NCI-H446 (cell line): ENCODE measurements around the gene GPS1.
"Not testable (repeated sequence)": the region's sequence is repeated elsewhere in the genome, so short reads cannot be mapped to it uniquely, and the experiment has no call there.

Experiments
- DNase-seq, 2 experiments: peaks; one replicate each; lab custom pipeline; 2025; lab: John Stamatoyannopoulos, UW

GPS1 gene

DNA sequence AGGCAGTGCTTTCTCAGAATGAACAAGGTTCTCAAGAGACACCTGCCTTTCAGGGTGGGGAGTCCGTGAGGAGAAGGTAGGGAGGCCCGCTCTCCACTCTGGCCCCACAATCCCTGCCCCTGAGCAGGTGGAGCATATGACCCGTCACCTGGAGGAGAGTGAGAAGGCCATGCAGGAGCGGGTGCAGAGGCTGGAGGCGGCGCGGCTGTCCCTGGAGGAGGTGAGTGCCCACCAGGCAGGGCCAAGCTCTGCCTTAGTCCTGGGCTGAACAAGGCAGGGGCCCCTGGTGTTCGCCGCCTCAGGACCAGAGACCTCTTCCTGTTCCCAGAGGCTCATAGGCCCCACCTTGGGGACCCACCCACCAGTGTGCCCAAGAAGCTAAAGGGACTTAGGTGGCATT is 22.7 kb upstream of the GPS1 start:
- no peak for DNase-seq

GRCh38 chr17:82029391-82029790 is 22.3 kb upstream of the GPS1 start:
- peak; percentile 38 to 93 for DNase-seq

DNA sequence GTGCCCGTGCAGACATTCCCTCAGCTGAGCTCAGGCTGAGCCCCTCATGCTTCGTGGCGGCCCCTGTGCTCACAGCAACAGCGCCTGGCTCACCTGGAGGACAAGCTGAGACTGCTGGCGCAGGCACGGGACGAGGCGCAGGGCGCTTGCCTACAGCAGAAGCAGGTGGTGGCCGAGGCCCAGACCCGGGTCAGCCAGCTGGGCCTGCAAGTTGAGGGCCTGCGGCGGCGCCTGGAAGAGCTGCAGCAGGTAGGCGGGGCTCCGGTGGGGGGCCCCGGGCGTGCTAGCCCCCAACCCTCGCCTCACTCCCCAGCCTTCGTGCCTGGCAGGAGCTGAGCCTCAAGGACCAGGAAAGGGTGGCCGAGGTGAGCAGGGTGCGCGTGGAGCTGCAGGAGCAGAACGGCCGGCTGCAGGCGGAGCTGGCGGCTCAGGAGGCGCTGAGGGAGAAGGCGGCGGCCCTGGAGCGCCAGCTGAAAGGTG is 21.7 kb upstream of the GPS1 start:
- DNase-seq, result no peak

GRCh38 chr17:82030470-82031302 is 21.0 kb upstream of the GPS1 start:
- peak; percentile 47 to 87 for DNase-seq

GRCh38 chr17:82031303-82031884 is 20.3 kb upstream of the GPS1 start, which contains the start of gene RAC3:
RAC3 (plus strand) TSS chr17:82031678; CDS start chr17:82031762, 84 bp downstream.
- peak in 1 of 2 experiments; percentile 65 for DNase-seq

GRCh38 chr17:82031885-82032627 is 19.6 kb upstream of the GPS1 start:
- DNase-seq, result no peak

DNA sequence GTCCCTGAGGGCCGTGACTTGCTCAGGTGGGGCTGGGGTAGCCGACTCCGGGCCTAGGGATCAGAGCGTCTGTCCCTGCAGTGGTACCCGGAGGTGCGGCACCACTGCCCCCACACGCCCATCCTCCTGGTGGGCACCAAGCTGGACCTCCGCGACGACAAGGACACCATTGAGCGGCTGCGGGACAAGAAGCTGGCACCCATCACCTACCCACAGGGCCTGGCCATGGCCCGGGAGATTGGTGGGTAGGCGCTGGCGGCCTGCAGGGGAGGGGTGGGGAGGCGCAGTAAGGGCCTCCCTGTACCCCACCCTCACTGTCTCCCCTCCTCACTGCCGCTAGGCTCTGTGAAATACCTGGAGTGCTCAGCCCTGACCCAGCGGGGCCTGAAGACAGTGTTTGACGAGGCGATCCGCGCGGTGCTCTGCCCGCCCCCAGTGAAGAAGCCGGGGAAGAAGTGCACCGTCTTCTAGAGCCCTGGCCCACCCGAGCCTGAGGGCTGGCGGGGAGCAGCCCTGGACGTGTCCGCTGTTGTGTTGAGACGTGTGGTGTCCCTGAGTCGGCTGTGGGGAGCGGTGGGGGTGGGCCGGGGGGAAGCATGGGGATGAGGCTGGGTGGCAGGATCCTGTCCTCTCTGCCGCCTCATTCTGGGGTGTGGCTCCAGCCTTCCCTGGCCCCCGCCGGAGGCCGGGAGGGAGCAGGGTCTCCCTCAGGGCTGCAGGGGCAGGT is 18.2 kb upstream of the GPS1 start:
- DNase-seq, result no peak

GRCh38 chr17:82034371-82035011 is 17.2 kb upstream of the GPS1 start:
- no peak for DNase-seq

GRCh38 chr17:82035488-82035887 is 16.2 kb upstream of the GPS1 start:
- DNase-seq, result no peak

- DNase-seq, result no peak
Measured at GRCh38 chr17:82035956-82036633, 15.6 kb upstream of the GPS1 start.

DNA sequence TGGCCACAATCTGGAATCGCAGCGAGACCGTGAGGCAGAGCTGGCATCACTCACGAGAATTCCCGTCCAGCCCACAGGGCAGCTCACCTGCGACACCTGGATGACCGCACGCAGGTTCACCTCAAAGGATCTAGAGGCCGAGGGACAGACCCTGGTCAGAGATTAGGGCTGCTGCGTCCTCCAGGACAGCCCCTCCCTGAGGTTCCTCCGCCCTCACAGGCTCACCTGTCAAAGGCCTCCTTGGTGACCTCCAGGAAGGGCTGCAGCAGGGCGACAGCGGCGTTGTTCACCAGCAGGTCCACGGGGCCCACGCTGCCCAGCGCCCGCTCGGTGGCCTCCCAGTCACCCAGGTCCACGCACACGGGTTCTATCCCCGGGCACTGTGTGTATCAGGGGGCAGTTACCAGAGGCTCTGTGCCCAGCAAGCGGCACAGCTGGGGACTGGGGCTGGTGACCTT is 15.0 kb upstream of the GPS1 start:
- no peak for DNase-seq

DNA sequence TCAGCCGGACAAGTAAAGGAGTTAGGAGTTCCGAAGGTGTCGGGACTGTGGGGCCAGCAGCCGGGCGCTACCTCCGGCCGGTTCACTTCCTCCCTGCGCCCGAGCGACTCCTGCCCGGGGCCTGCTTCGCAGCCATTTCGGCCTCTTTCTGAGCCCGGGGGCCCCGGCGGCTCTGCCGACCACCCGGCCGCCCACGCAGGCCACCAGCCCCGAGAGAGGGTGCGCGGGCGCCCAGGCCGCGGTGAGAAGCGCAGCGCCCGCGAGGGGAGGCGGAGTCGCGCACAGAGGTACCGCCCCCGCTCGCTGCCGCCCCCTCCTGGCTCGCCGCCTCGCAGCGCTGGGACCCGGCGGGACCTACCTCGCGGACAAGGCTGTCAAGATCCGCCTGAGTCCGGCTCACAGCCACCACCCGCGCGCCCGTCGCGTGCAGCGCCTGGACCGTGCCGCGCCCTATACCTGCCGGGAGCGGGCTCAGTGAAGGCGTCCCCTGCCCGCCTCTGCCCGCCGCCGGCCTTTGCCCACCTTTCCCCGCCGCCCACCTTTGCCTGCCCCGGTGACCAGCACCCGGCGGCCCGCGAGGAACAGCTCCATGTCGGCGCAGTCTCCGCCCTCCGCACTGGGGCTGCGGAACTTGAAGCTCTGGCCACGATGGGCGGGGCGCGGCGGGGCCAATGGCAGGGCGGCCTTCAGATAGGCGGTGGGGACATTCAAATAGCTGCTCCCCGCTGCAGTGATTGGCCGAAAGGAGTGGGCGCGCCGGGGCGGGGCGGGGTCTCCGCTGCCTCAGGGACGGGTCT is 14.4 kb upstream of the GPS1 start, which contains the start of gene DCXR:
Gene DCXR (minus strand): TSS at position 606 of the 797 bp plus-strand sequence. CDS start 15 bp downstream, at position 591.
- DNase-seq, result peak; percentile 98

GRCh38 chr17:82037889-82038195 is 13.9 kb upstream of the GPS1 start:
- no peak for DNase-seq

DNA sequence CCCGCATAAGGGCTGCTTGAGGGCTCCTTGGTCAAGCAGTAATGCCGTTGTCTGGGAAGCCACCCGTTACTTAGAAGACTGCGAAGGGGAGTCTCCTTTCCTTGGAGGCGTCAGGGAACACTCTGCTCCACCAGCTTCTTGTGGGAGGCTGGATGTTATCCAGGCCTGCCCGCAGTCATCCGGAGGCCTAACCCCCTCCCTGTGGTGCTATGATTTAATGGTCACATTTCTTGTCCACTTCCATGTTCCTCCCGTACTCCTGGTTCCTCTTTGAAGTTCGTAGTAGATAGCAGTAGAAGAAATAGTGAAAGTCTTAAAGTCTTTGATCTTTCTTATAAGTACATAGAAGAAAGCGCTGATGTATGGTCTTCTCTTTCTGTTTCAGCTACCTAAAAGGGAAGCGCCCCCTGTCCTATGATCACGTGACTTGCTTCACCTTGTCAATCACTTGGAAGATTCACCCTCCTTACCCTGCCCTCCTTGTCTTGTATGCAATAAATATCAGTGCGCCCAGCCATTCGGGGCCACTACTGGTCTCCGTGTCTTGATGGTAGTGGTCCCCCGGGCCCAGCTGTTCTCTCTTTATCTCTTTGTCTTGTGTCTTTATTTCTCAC is 12.8 kb upstream of the GPS1 start:
- DNase-seq, result not testable (repeated sequence)

- no peak for DNase-seq
Measured at GRCh38 chr17:82039695-82040299, 11.9 kb upstream of the GPS1 start.

GRCh38 chr17:82041144-82041814 is 10.4 kb upstream of the GPS1 start:
- DNase-seq, result no peak

GRCh38 chr17:82042649-82043048 is 9.0 kb upstream of the GPS1 start:
- DNase-seq, result no peak

DNA sequence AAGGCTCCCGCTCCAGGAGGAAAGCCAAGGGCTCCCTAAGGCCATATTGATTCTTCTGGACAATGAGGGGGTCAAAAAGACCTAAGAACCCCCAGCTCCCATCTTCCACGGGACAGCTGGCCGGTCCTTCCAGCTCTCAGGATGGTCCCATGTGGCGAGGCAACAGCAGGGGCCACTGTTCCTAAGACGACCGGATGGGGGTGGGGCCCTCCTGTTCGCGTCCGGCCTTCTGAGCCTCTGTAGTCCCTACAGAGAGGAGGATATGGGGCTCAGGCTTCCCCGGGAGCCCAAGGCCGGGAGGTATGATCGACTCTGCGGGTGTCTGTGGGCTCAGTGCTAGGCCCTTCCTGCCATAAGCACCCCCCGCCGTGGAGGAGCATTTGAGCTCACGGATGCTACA is 8.2 kb upstream of the GPS1 start:
- no peak for DNase-seq
